GM12878 (cell line): ENCODE results near the gene FHOD3. TPM values are rescaled to one million over a fixed set of nuclear protein-coding genes. Genes with fewer than 3 reads are reported as not detected.

Experiments
- ATAC-seq: fragments of 200-7000 bp; cut with Tn5 transposase; 3 replicates; pipeline ENCODE4 v1.9.1; 2020; ENCODE audit warnings: mild to moderate bottlenecking, moderate library complexity
- BruUV-seq: library from RNA; stranded (reverse); fragments of 400-500 nt; replicated peaks from 2 replicates; lab custom pipeline; 2021; lab: Mats Ljungman, UMichigan
- CTCF ChIA-PET: fragments of 300-600 bp; sonication (Branson Sonifier 250); formaldehyde crosslinking; extraction: SDS; loops from one replicate; lab custom pipeline; 2021; ENCODE audit warnings: inconsistent platforms; lab: Yijun Ruan, JAX
- POLR2A ChIA-PET: fragments of 350-600 bp; formaldehyde crosslinking; extraction: SDS; loops from one replicate; lab custom pipeline; 2021; ENCODE audit warnings: inconsistent platforms; lab: Charles Lee
- RAD21 ChIA-PET: fragments of 300-600 bp; sonication (Branson Sonifier 250); formaldehyde crosslinking; loops from one replicate; lab custom pipeline; 2023; ENCODE audit warnings: antibody characterized with exemption; ENCODE audit not compliant: unreplicated experiment; lab: Charles Lee
- SMC1A ChIA-PET: fragments of 300-600 bp; sonication (Branson Sonifier 250); formaldehyde crosslinking; loops from one replicate; lab custom pipeline; 2023; ENCODE audit not compliant: unreplicated experiment, uncharacterized antibody; lab: Charles Lee
- DNase-seq: peaks from one replicate; pipeline ENCODE4 v3.0.0-alpha.2; 2011; ENCODE audit warnings: low read depth, low spot score
- FAIRE-seq: peaks from 3 replicates; lab custom pipeline; 2011; peaks lifted over from hg19 to GRCh38; lab: Jason Lieb, UNC
- H2AFZ ChIP-seq: 2 replicates; pipeline ENCODE4 v1.6.0; 2011; ENCODE audit warnings: low read depth, low read length, control low read depth; ENCODE audit not compliant: control insufficient read depth
- H3K27ac ChIP-seq: 2 replicates; pipeline ENCODE4 v1.5.1; 2011; ENCODE audit warnings: control low read depth; ENCODE audit not compliant: control insufficient read depth, insufficient read depth
- H3K27me3 ChIP-seq, 2 experiments: replicated peaks in 1 of 2; 2 replicates each; pipeline versions ENCODE4 v1.6.0 to v1.6.1; 2011; ENCODE audit warnings: low read length in 1 of 2; ENCODE audit not compliant: control insufficient read depth in 2 of 2, insufficient read depth in 2 of 2
- H3K36me3 ChIP-seq, 2 experiments: 2 replicates each; pipeline ENCODE4 v1.5.1; 2011; ENCODE audit warnings: low read length in 1 of 2; ENCODE audit not compliant: control insufficient read depth in 2 of 2, insufficient read depth in 2 of 2
- H3K4me1 ChIP-seq: 2 replicates; pipeline ENCODE4 v1.6.1; 2011; ENCODE audit warnings: mild to moderate bottlenecking, low read length, moderate library complexity, mixed read lengths; ENCODE audit not compliant: control insufficient read depth, insufficient read depth
- H3K4me2 ChIP-seq: 2 replicates; pipeline ENCODE4 v1.6.0; 2011; ENCODE audit warnings: control low read depth; ENCODE audit not compliant: control insufficient read depth, insufficient read depth
- H3K4me3 ChIP-seq: fragments of 200-600 bp; sonication (generic); 2 replicates; pipeline ENCODE4 v1.5.1; 2016
- H3K79me2 ChIP-seq: 2 replicates; pipeline ENCODE4 v1.6.0; 2011; ENCODE audit warnings: low read length; ENCODE audit not compliant: control insufficient read depth, insufficient read depth
- H3K9ac ChIP-seq: 2 replicates; pipeline ENCODE4 v1.8.0; 2011; ENCODE audit warnings: low read length, control low read depth, mixed read lengths; ENCODE audit not compliant: control insufficient read depth, insufficient read depth
- H3K9me3 ChIP-seq: replicated peaks from 3 replicates; pipeline ENCODE4 v1.5.1; 2011; ENCODE audit warnings: mild to moderate bottlenecking, low read length; ENCODE audit not compliant: control insufficient read depth, insufficient read depth
- H4K20me1 ChIP-seq: 2 replicates; pipeline ENCODE4 v1.6.0; 2011; ENCODE audit not compliant: control insufficient read depth, insufficient read depth
- ASH2L ChIP-seq: fragments of 300-600, 200-600 bp; sonication (generic); IDR thresholded peaks from 2 replicates; pipeline ENCODE4 v1.6.1; 2017; ENCODE audit warnings: low read depth, mild to moderate bottlenecking, borderline replicate concordance
- BCL3 ChIP-seq: IDR thresholded peaks from 2 replicates; pipeline ENCODE4 v1.6.1; 2011; ENCODE audit warnings: borderline replicate concordance, low read depth, mild to moderate bottlenecking, moderate library complexity, low read length; ENCODE audit not compliant: insufficient read depth, poor library complexity, severe bottlenecking
- CHD4 ChIP-seq: fragments of 200-600 bp; sonication (generic); IDR thresholded peaks from 2 replicates; pipeline ENCODE4 v1.6.1; 2016; ENCODE audit warnings: mild to moderate bottlenecking
- CTCF ChIP-seq, 3 experiments: IDR thresholded peaks in 2 of 3; conservative IDR thresholded peaks in 1 of 3; 2 replicates each; pipeline ENCODE4 v1.5.1; 2011; ENCODE audit warnings: low read depth in 3 of 3, low read length in 3 of 3, mild to moderate bottlenecking in 3 of 3, control low read depth in 2 of 3, moderate library complexity in 2 of 3, inconsistent platforms in 1 of 3, mixed read lengths in 1 of 3; ENCODE audit not compliant: control insufficient read depth in 2 of 3, insufficient read depth in 1 of 3; ENCODE audit errors: extremely low read depth in 1 of 3
- EED ChIP-seq: sonication (generic); IDR thresholded peaks from 2 replicates; pipeline ENCODE4 v1.6.1; 2016; ENCODE audit warnings: antibody characterized with exemption, low read depth
- MAX ChIP-seq: IDR thresholded peaks from 2 replicates; pipeline ENCODE4 v1.6.1; 2012; ENCODE audit warnings: low read depth, low read length, improper control_type of control experiment
- MEF2A ChIP-seq: IDR thresholded peaks from 2 replicates; pipeline ENCODE4 v1.6.1; 2011; ENCODE audit warnings: low read depth, mild to moderate bottlenecking, low read length, moderate library complexity; ENCODE audit not compliant: insufficient read depth
- MYC ChIP-seq: IDR thresholded peaks from 2 replicates; pipeline ENCODE4 v1.6.1; 2011; ENCODE audit warnings: mild to moderate bottlenecking, low read length, moderate library complexity, inconsistent platforms; ENCODE audit not compliant: insufficient read depth, insufficient replicate concordance, insufficient read length, severe bottlenecking
- NFYA ChIP-seq: IDR thresholded peaks from 2 replicates; pipeline ENCODE4 v1.6.1; 2011; ENCODE audit warnings: low read depth, mild to moderate bottlenecking, low read length, improper control_type of control experiment, borderline replicate concordance
- PKNOX1 ChIP-seq: fragments of 450-650 bp; IDR thresholded peaks from 2 replicates; pipeline ENCODE4 v1.6.1; 2016; ENCODE audit warnings: mild to moderate bottlenecking
- PML ChIP-seq: IDR thresholded peaks from 2 replicates; pipeline ENCODE4 v1.6.1; 2012; ENCODE audit warnings: low read length, inconsistent platforms
- SMARCA5 ChIP-seq: fragments of 450-650 bp; IDR thresholded peaks from 2 replicates; pipeline ENCODE4 v1.6.1; 2017; ENCODE audit warnings: mild to moderate bottlenecking
- ZNF622 ChIP-seq: fragments of 450-650 bp; IDR thresholded peaks from 2 replicates; pipeline ENCODE4 v1.6.1; 2017; ENCODE audit warnings: mild to moderate bottlenecking, inconsistent platforms
- WGBS: methylation state at CpG from one replicate; pipeline ENCODE4 v1.1.6; 2016; ENCODE audit warnings: low lambda C conversion rate; ENCODE audit not compliant: insufficient replicate concordance, insufficient coverage; ENCODE audit errors: missing lambda C conversion rate; 5-methylcytosine and 5-hydroxymethylcytosine counted together
- in situ Hi-C: fragments of 300-500 bp; cut with MboI; formaldehyde crosslinking; loops from 9 replicates; pipeline ENCODE4 v1.14.3; 2018; ENCODE audit warnings: mixed read lengths
- intact Hi-C: fragments of 100-400 bp; cut with micrococcal nuclease; formaldehyde crosslinking; loops from one replicate; pipeline ENCODE4 v1.14.2; 2022; ENCODE audit not compliant: unreplicated experiment
- polyA plus RNA-seq, 11 experiments: library from polyadenylated mRNA; depleted of rRNA in 4 of 11; unstranded in 6 of 11; stranded (reverse) in 5 of 11; fragments of >200 nt; fragmentation: Nextera tagmentation in 4 of 11; fragmentation: Illumina TruSeq in 1 of 11; extraction: Ambion mirVana in 4 of 11; extraction: Trizol in 1 of 11; gene quantifications; 1 replicate in 1 of 11; 2 replicates in 10 of 11; pipeline versions ENCODE4 v1.2.1 to v1.2.3, GENCODE V29; 2011 to 2016; ENCODE audit warnings: inconsistent platforms in 2 of 11, missing spikeins in 2 of 11, low read depth in 1 of 11
- total RNA-seq, 4 experiments: library from RNA; depleted of rRNA in 3 of 4; stranded (reverse); fragments of >200 nt in 3 of 4; fragmentation: Illumina TruSeq in 1 of 4; extraction: Trizol in 1 of 4; gene quantifications; 2 replicates each; pipeline versions ENCODE4 v1.2.1 to v1.2.3, GENCODE V29; 2013 to 2021
- TF ChIP-seq, protein P1 (sequence below): fragments of 450-650 bp; IDR thresholded peaks from 2 replicates; pipeline ENCODE4 v1.6.1; 2017; ENCODE audit warnings: mild to moderate bottlenecking, moderate library complexity

The FHOD3 gene
- total and polyA plus RNA-seq, 10 of the 15 experiments (the other 5 are each of a cell fraction or from before 2014, with no cell fraction given) = 0.77 to 26.7 (median 10.4) TPM

- intact Hi-C loops (loop anchor here (10.0 kb wide), 3 partner anchors 253 to 573 kb away; partner anchors contain the start of gene FHOD3), in situ Hi-C loops (no loop called here)
- Histone ChIP-seq H3K9me3 (no peaks in the 10 kb centered on the region), H3K79me2 (no peaks in the 10 kb centered on the region), H3K36me3 (no peaks in the 10 kb centered on the region), H3K4me3 (no peak overlapping the region), H2AFZ (no peak overlapping the region), H4K20me1 (no peaks in the 10 kb centered on the region), H3K27ac (no peak overlapping the region), H3K4me1 (0 out of 2 replicates have a peak, but pooled peaks cover 4% of the 10 kb centered on the region), H3K4me2 (no peak overlapping the region), H3K27me3 (no peaks in the 10 kb centered on the region), H3K9ac (no peak overlapping the region)
- ChIA-PET CTCF (interaction anchor here (1.8 to 2.5 kb wide), 2 partner anchors 18 to 19 kb away, joined by 4 to 16 read pairs; no protein-coding TSS in a partner anchor), SMC1A (interaction anchor here (1.4 to 3.4 kb wide), 3 partner anchors 12 to 20 kb away, joined by 4 to 9 read pairs (median 4); no protein-coding TSS in a partner anchor), RAD21 (interaction anchor here (0.6 kb wide), 2 partner anchors 12 to 13 kb away, joined by 3 to 4 read pairs; no protein-coding TSS in a partner anchor), POLR2A (interaction anchor here (0.5 kb wide), 1 partner anchor 936 kb away, joined by 6 read pairs; no protein-coding TSS in a partner anchor)
- DNase-seq = no peak
- FAIRE-seq = no peak
- no TSS peak for BruUV-seq
- ATAC-seq = no peak
- WGBS = 100% methylated on average over 1 of the region's 1 CpG
- TF ChIP-seq CHD4 = no peak
- TF ChIP-seq PML = no peak
- no peak for TF ChIP-seq PKNOX1
- TF ChIP-seq SMARCA5 = no peak
- no peak for TF ChIP-seq ASH2L
- no peak for TF ChIP-seq EED
- no peak for TF ChIP-seq CTCF (IDR thresholded peaks at IDR 0.05 in 2 of 3, conservative IDR thresholded peaks at IDR 0.05 in 1 of 3; ENCODE audit: control insufficient read depth in 2 of 3, extremely low read depth in 1 of 3, insufficient read depth in 1 of 3, low read depth in 3 of 3, low read length in 3 of 3)
- no peak for TF ChIP-seq MEF2A
- TF ChIP-seq NFYA = no peak
- no peak for TF ChIP-seq MAX
- TF ChIP-seq, protein P1, sequence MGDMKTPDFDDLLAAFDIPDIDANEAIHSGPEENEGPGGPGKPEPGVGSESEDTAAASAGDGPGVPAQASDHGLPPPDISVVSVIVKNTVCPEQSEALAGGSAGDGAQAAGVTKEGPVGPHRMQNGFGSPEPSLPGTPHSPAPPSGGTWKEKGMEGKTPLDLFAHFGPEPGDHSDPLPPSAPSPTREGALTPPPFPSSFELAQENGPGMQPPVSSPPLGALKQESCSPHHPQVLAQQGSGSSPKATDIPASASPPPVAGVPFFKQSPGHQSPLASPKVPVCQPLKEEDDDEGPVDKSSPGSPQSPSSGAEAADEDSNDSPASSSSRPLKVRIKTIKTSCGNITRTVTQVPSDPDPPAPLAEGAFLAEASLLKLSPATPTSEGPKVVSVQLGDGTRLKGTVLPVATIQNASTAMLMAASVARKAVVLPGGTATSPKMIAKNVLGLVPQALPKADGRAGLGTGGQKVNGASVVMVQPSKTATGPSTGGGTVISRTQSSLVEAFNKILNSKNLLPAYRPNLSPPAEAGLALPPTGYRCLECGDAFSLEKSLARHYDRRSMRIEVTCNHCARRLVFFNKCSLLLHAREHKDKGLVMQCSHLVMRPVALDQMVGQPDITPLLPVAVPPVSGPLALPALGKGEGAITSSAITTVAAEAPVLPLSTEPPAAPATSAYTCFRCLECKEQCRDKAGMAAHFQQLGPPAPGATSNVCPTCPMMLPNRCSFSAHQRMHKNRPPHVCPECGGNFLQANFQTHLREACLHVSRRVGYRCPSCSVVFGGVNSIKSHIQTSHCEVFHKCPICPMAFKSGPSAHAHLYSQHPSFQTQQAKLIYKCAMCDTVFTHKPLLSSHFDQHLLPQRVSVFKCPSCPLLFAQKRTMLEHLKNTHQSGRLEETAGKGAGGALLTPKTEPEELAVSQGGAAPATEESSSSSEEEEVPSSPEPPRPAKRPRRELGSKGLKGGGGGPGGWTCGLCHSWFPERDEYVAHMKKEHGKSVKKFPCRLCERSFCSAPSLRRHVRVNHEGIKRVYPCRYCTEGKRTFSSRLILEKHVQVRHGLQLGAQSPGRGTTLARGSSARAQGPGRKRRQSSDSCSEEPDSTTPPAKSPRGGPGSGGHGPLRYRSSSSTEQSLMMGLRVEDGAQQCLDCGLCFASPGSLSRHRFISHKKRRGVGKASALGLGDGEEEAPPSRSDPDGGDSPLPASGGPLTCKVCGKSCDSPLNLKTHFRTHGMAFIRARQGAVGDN = no peak
- TF ChIP-seq MYC = no peak
- no peak for TF ChIP-seq ZNF622
- no peak for TF ChIP-seq BCL3
Observed at GRCh38 chr18:36667811-36668210, 370.3 kb downstream of the FHOD3 start.
